HepG2 (cell line): ENCODE results near the gene RRAGA. TPM values are rescaled to one million over a fixed set of nuclear protein-coding genes. Genes with fewer than 3 reads are reported as not detected.
"Not testable (repeated sequence)": the region's sequence is repeated elsewhere in the genome, so short reads cannot be mapped to it uniquely, and the experiment has no call there.

ENCODE experiments used
- ATAC-seq: fragments of 200-7000 bp; cut with Tn5 transposase; 3 replicates; pipeline ENCODE4 v1.9.1; 2020; ENCODE audit warnings: mild to moderate bottlenecking, moderate library complexity
- BruUV-seq: library from RNA; stranded (reverse); fragments of 400-500 nt; replicated peaks from 2 replicates; lab custom pipeline; 2021; lab: Mats Ljungman, UMichigan
- CTCF ChIA-PET: fragments of 300-600 bp; formaldehyde crosslinking; extraction: SDS; loops from one replicate; lab custom pipeline; 2021; ENCODE audit warnings: low total read pairs, inconsistent platforms, low intra/inter-chr PET ratio; lab: Yijun Ruan, JAX
- POLR2A ChIA-PET: fragments of 350-600 bp; sonication (Branson Sonifier 250); formaldehyde crosslinking; loops from one replicate; lab custom pipeline; 2020; ENCODE audit warnings: antibody characterized with exemption, inconsistent platforms; lab: Yijun Ruan, JAX
- DNase-seq: peaks from one replicate; pipeline ENCODE4 v3.0.0-alpha.2; 2015; ENCODE audit warnings: low spot score
- FAIRE-seq: peaks from 3 replicates; lab custom pipeline; 2011; peaks lifted over from hg19 to GRCh38; lab: Jason Lieb, UNC
- H2AFZ ChIP-seq: one replicate; pipeline ENCODE4 v1.6.1; 2011; ENCODE audit warnings: low read length, inconsistent platforms
- H3K27ac ChIP-seq: fragments of 300-600 bp; 3 replicates; pipeline ENCODE4 v1.8.0; 2011; ENCODE audit warnings: mixed run types, mild to moderate bottlenecking, mixed read lengths, low read length, inconsistent platforms; ENCODE audit not compliant: insufficient read depth; ENCODE audit errors: extremely low read length
- H3K27me3 ChIP-seq, 2 experiments: fragments of 200-600 bp in 1 of 2; 2 replicates in 1 of 2; 3 replicates in 1 of 2; pipeline versions ENCODE4 v1.6.0 to v1.8.0; 2011; ENCODE audit warnings: low read length in 2 of 2, mild to moderate bottlenecking in 2 of 2, moderate library complexity in 2 of 2, inconsistent platforms in 1 of 2; ENCODE audit not compliant: insufficient read depth in 2 of 2, control insufficient read depth in 1 of 2
- H3K36me3 ChIP-seq, 2 experiments: fragments of 200-600 bp in 1 of 2; replicated peaks in 1 of 2; 2 replicates in 1 of 2; 3 replicates in 1 of 2; pipeline versions ENCODE4 v1.5.1 to v1.8.0; 2011; ENCODE audit warnings: low read length in 2 of 2, inconsistent platforms in 1 of 2; ENCODE audit not compliant: insufficient read depth in 2 of 2, control insufficient read depth in 1 of 2
- H3K4me1 ChIP-seq: 2 replicates; pipeline ENCODE4 v1.5.1; 2012; ENCODE audit warnings: low read length, inconsistent platforms; ENCODE audit not compliant: insufficient read depth
- H3K4me2 ChIP-seq: 2 replicates; pipeline ENCODE4 v1.6.0; 2011; ENCODE audit warnings: low read depth, low read length, inconsistent platforms
- H3K4me3 ChIP-seq, 3 experiments: fragments of 200-600 bp in 1 of 3; sonication (generic), shearing (Covaris generic) in 1 of 3; replicated peaks in 1 of 3; 2 replicates each; pipeline ENCODE4 v1.5.1; 2011 to 2016; ENCODE audit warnings: low read length in 3 of 3, inconsistent platforms in 2 of 3, low read depth in 2 of 3, mild to moderate bottlenecking in 2 of 3, control low read depth in 1 of 3, mixed read lengths in 1 of 3; ENCODE audit not compliant: insufficient read depth in 1 of 3
- H3K79me2 ChIP-seq: one replicate; pipeline ENCODE4 v1.6.1; 2011; ENCODE audit warnings: low read length, inconsistent platforms; ENCODE audit not compliant: insufficient read depth
- H3K9ac ChIP-seq: 2 replicates; pipeline ENCODE4 v1.6.0; 2011; ENCODE audit warnings: mild to moderate bottlenecking, low read depth, low read length, inconsistent platforms; ENCODE audit not compliant: insufficient read depth
- H3K9me3 ChIP-seq: 2 replicates; pipeline ENCODE4 v1.5.1; 2012; ENCODE audit warnings: mild to moderate bottlenecking, low read length
- H4K20me1 ChIP-seq: 2 replicates; pipeline ENCODE4 v1.6.0; 2011; ENCODE audit warnings: inconsistent platforms, mild to moderate bottlenecking, low read length, moderate library complexity; ENCODE audit not compliant: insufficient read depth
- HNF4G ChIP-seq, 2 experiments: sonication (generic) in 1 of 2; formaldehyde crosslinking in 1 of 2; IDR thresholded peaks; 2 replicates each; pipeline versions ENCODE4 v1.4.0 to v1.6.1; 2011 to 2020; ENCODE audit warnings: borderline replicate concordance in 2 of 2, low read depth in 2 of 2, mild to moderate bottlenecking in 2 of 2, low read length in 1 of 2, missing genetic modification reagents in 1 of 2, moderate library complexity in 1 of 2
- HNRNPK ChIP-seq: fragments of 200-400 bp; formaldehyde crosslinking; IDR thresholded peaks from 2 replicates; pipeline ENCODE4 v1.6.1; 2018; ENCODE audit warnings: low read length, low read depth, moderate library complexity, mild to moderate bottlenecking; ENCODE audit not compliant: poor library complexity, severe bottlenecking
- HNRNPLL ChIP-seq: fragments of 200-400 bp; formaldehyde crosslinking; IDR thresholded peaks from 2 replicates; pipeline ENCODE4 v1.6.1; 2017; ENCODE audit warnings: mild to moderate bottlenecking, low read depth, low read length; ENCODE audit not compliant: poor library complexity, severe bottlenecking
- MAFF ChIP-seq: IDR thresholded peaks from 2 replicates; pipeline ENCODE4 v1.6.1; 2011; ENCODE audit warnings: low read depth, low read length, improper control_type of control experiment
- MAFK ChIP-seq, 2 experiments: IDR thresholded peaks in 1 of 2; conservative IDR thresholded peaks in 1 of 2; 2 replicates each; pipeline ENCODE4 v1.6.1; 2011; ENCODE audit warnings: improper control_type of control experiment in 2 of 2, low read length in 2 of 2
- NFYB ChIP-seq: sonication (generic); formaldehyde crosslinking; IDR thresholded peaks from 2 replicates; pipeline ENCODE4 v1.4.0; 2020; ENCODE audit warnings: missing genetic modification reagents
- TCF12 ChIP-seq, 2 experiments: fragments of 450-650 bp in 1 of 2; sonication (generic) in 1 of 2; formaldehyde crosslinking in 1 of 2; IDR thresholded peaks; 2 replicates each; pipeline versions ENCODE4 v1.6.1 to v1.8.0; 2017 to 2022; ENCODE audit warnings: antibody characterized with exemption in 1 of 2, mild to moderate bottlenecking in 1 of 2, missing genetic modification reagents in 1 of 2, moderate library complexity in 1 of 2
- ZKSCAN8 ChIP-seq: IDR thresholded peaks from 2 replicates; pipeline ENCODE4 v1.6.1; 2016; ENCODE audit warnings: borderline replicate concordance, missing genetic modification reagents, missing compliant biosample characterization
- ZNF260 ChIP-seq: sonication (generic); formaldehyde crosslinking; IDR thresholded peaks from 2 replicates; pipeline ENCODE4 v1.4.0; 2020; ENCODE audit warnings: missing genetic modification reagents, low read depth, mild to moderate bottlenecking, borderline replicate concordance
- WGBS: methylation state at CpG from one replicate; pipeline ENCODE4 v1.1.6; 2017; ENCODE audit warnings: low lambda C conversion rate; 5-methylcytosine and 5-hydroxymethylcytosine counted together
- in situ Hi-C: cut with HindIII; loops from 2 replicates; pipeline ENCODE4 v1.10.0; 2017; ENCODE audit warnings: low pct_unique_long_range_greater_than_20kb; ENCODE audit not compliant: extremely low pct_ligation_motif_present
- intact Hi-C: fragments of 100-400 bp; cut with micrococcal nuclease; formaldehyde crosslinking; loops from one replicate; pipeline ENCODE4 v1.10.0; 2022; ENCODE audit not compliant: unreplicated experiment
- polyA plus RNA-seq, 8 experiments: library from polyadenylated mRNA; depleted of rRNA in 3 of 8; stranded (reverse) in 7 of 8; unstranded in 1 of 8; fragments of >200 nt; fragmentation: Illumina TruSeq in 4 of 8; extraction: Trizol in 4 of 8; gene quantifications; 2 replicates each; pipeline versions ENCODE4 v1.2.1 to v1.2.3, GENCODE V29; 2011 to 2016; ENCODE audit warnings: low read depth in 4 of 8, missing spikeins in 1 of 8, mixed read lengths in 1 of 8; ENCODE audit not compliant: insufficient read depth in 1 of 8
- total RNA-seq, 5 experiments: library from RNA; depleted of rRNA; stranded (reverse); fragments of >200 nt; fragmentation: Illumina TruSeq; extraction: Trizol; gene quantifications; 2 replicates each; pipeline ENCODE4 v1.2.3, GENCODE V29; 2016; ENCODE audit warnings: low read depth in 1 of 5
- TF ChIP-seq, protein P1 (sequence below): sonication (generic); formaldehyde crosslinking; IDR thresholded peaks from 2 replicates; pipeline ENCODE4 v1.4.0; 2020; ENCODE audit warnings: missing genetic modification reagents, mild to moderate bottlenecking, borderline replicate concordance

Gene RRAGA
- total and polyA plus RNA-seq, 2 of the 13 experiments (the other 11 are each of a cell fraction or from before 2014, with no cell fraction given), result 37.5 to 118 TPM

GRCh38 chr9:19020886-19021455, 28.3 kb upstream of the RRAGA start (continued):
- TF ChIP-seq HNRNPK (no peak), HNF4G (IDR thresholded peaks at IDR 0.05; ENCODE audit: borderline replicate concordance, low read depth, low read length) (no peak), HNF4G (CRISPR knock-in tag; IDR thresholded peaks at IDR 0.05; ENCODE audit: borderline replicate concordance, low read depth) (no peak)

GRCh38 chr9:19021649-19022048, 27.6 kb upstream of the RRAGA start:
- CTCF ChIA-PET, H4K20me1 ChIP-seq, H3K27me3 ChIP-seq, DNase-seq, in situ Hi-C loops, H2AFZ ChIP-seq, FAIRE-seq, H3K79me2 ChIP-seq, BruUV-seq, H3K4me2 ChIP-seq, H3K4me3 ChIP-seq, H3K9ac ChIP-seq, H3K36me3 ChIP-seq, ATAC-seq, H3K27ac ChIP-seq, H3K9me3 ChIP-seq, H3K4me1 ChIP-seq, POLR2A ChIA-PET: not testable (repeated sequence)
- intact Hi-C loops, result loop anchor here (10.0 kb wide), 1 partner anchor 227 kb away; no protein-coding TSS in a partner anchor
- 25% methylated on average over 1 of the region's 2 CpGs for WGBS
- TF ChIP-seq NFYB (CRISPR knock-in tag), result 0 out of 2 replicates have a peak, but pooled peaks have one; percentile 15
- TF ChIP-seq MAFF, result peak; percentile 74
- TF ChIP-seq MAFK (conservative IDR thresholded peaks at IDR 0.05 in 1 of 2, IDR thresholded peaks at IDR 0.05 in 1 of 2; ENCODE audit: low read length in 2 of 2), result peak in 1 of 2 experiments; percentile 83; a peak in 3 of 4 replicates

DNA sequence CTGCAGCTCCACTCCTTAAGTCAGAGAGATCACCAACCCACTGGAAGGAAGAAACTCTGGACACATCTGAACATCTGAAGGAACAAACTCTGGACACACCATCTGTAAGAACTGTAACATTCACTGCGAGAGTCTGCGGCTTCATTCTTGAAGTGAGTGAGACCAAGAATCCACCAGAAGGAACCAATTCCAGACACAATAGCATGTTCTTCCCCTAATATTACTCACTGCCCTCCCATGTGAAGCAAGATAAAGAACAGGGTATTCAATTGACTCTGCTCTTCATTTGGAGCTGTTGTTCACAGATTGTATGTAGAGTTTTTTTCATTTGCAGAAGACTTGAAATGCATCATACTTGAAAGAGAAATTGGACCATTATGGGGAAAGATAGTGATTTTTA, 27.0 kb upstream of the RRAGA start:
- H3K4me3 ChIP-seq, result no peak overlapping the region
- H4K20me1 ChIP-seq, result no peaks in the 10 kb centered on the region
- ChIA-PET CTCF (no interaction called here), POLR2A (no interaction called here)
- no peak overlapping the region for H3K9ac ChIP-seq
- no TSS peak for BruUV-seq
- no peaks in the 10 kb centered on the region for H3K36me3 ChIP-seq
- H3K27ac ChIP-seq, result no peak overlapping the region
- intact Hi-C loops, result loop anchor here (10.0 kb wide), 1 partner anchor 227 kb away; no protein-coding TSS in a partner anchor
- no peaks in the 10 kb centered on the region for H3K4me1 ChIP-seq
- H3K4me2 ChIP-seq, result no peak overlapping the region
- WGBS, result 83% methylated on average over 2 of the region's 2 CpGs
- no peaks in the 10 kb centered on the region for H3K9me3 ChIP-seq
- no peak for ATAC-seq
- H3K27me3 ChIP-seq, result no peaks in the 10 kb centered on the region
- in situ Hi-C loops, result no loop called here
- H2AFZ ChIP-seq, result no peak overlapping the region
- no peak for DNase-seq
- FAIRE-seq, result no peak
- H3K79me2 ChIP-seq, result no peaks in the 10 kb centered on the region
- no peak for TF ChIP-seq TCF12 (IDR thresholded peaks at IDR 0.05)
- TF ChIP-seq TCF12 (CRISPR knock-in tag; IDR thresholded peaks at IDR 0.05), result no peak
- TF ChIP-seq ZKSCAN8, result no peak
- TF ChIP-seq, protein P1, sequence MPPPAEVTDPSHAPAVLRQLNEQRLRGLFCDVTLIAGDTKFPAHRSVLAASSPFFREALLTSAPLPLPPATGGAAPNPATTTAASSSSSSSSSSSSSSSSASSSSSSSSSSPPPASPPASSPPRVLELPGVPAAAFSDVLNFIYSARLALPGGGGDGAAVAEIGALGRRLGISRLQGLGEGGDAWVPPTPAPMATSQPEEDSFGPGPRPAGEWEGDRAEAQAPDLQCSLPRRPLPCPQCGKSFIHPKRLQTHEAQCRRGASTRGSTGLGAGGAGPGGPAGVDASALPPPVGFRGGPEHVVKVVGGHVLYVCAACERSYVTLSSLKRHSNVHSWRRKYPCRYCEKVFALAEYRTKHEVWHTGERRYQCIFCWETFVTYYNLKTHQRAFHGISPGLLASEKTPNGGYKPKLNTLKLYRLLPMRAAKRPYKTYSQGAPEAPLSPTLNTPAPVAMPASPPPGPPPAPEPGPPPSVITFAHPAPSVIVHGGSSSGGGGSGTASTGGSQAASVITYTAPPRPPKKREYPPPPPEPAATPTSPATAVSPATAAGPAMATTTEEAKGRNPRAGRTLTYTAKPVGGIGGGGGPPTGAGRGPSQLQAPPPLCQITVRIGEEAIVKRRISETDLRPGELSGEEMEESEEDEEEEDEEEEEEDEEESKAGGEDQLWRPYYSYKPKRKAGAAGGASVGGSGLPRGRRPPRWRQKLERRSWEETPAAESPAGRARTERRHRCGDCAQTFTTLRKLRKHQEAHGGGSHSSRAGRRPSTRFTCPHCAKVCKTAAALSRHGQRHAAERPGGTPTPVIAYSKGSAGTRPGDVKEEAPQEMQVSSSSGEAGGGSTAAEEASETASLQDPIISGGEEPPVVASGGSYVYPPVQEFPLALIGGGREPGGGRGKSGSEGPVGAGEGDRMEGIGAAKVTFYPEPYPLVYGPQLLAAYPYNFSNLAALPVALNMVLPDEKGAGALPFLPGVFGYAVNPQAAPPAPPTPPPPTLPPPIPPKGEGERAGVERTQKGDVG (CRISPR knock-in tag), result no peak
- TF ChIP-seq HNRNPLL, result no peak
- TF ChIP-seq ZNF260 (CRISPR knock-in tag), result no peak
